Osteocyte (in vitro differentiated cells): ENCODE data around the gene NOTCH2NLA. TPM values are rescaled to one million over a fixed set of nuclear protein-coding genes. Genes with fewer than 3 reads are reported as not detected.
"Not testable (repeated sequence)": the region's sequence is repeated elsewhere in the genome, so short reads cannot be mapped to it uniquely, and the experiment has no call there.

Source experiments
- DNase-seq: peaks from one replicate; pipeline ENCODE4 v3.0.0; 2021; ENCODE audit warnings: mixed read lengths; ENCODE audit not compliant: unreplicated experiment; ENCODE audit errors: extremely low spot score
- H3K27ac Mint-ChIP-seq: one replicate; pipeline ENCODE4 v1.8.0; 2021; ENCODE audit warnings: mild to moderate bottlenecking, mixed read lengths; ENCODE audit not compliant: unreplicated experiment
- H3K27me3 Mint-ChIP-seq: one replicate; pipeline ENCODE4 v1.8.0; 2021; ENCODE audit warnings: mixed read lengths; ENCODE audit not compliant: unreplicated experiment
- H3K36me3 Mint-ChIP-seq: one replicate; pipeline ENCODE4 v1.8.0; 2021; ENCODE audit warnings: mixed read lengths; ENCODE audit not compliant: unreplicated experiment
- H3K4me1 Mint-ChIP-seq: one replicate; pipeline ENCODE4 v1.8.0; 2021; ENCODE audit warnings: mixed read lengths; ENCODE audit not compliant: unreplicated experiment
- H3K4me3 Mint-ChIP-seq: one replicate; pipeline ENCODE4 v1.8.0; 2021; ENCODE audit warnings: mild to moderate bottlenecking, moderate library complexity, mixed read lengths; ENCODE audit not compliant: unreplicated experiment
- H3K9me3 Mint-ChIP-seq: one replicate; pipeline ENCODE4 v1.8.0; 2021; ENCODE audit warnings: mixed read lengths; ENCODE audit not compliant: unreplicated experiment
- total RNA-seq: library from RNA; stranded (reverse); gene quantifications from 2 replicates; pipeline ENCODE4 v1.2.1, GENCODE V29; 2021

NOTCH2NLA gene
- total RNA-seq, 1 donor from 2014 or later, result 64.0 TPM

GRCh38 chr1:146254569-146255197 is 25.9 kb upstream of the NOTCH2NLA start:
- not testable (repeated sequence) for H3K9me3 Mint-ChIP-seq, H3K36me3 Mint-ChIP-seq, H3K27me3 Mint-ChIP-seq, H3K4me3 Mint-ChIP-seq, H3K27ac Mint-ChIP-seq, H3K4me1 Mint-ChIP-seq
- DNase-seq, result peak; percentile 17

GRCh38 chr1:146253249-146253855 is 24.5 kb upstream of the NOTCH2NLA start:
- not testable (repeated sequence) for H3K27ac Mint-ChIP-seq, H3K4me3 Mint-ChIP-seq, DNase-seq, H3K9me3 Mint-ChIP-seq, H3K36me3 Mint-ChIP-seq, H3K4me1 Mint-ChIP-seq, H3K27me3 Mint-ChIP-seq

GRCh38 chr1:146251523-146251922 is 22.7 kb upstream of the NOTCH2NLA start:
- not testable (repeated sequence) for H3K27me3 Mint-ChIP-seq, H3K4me1 Mint-ChIP-seq, H3K27ac Mint-ChIP-seq, H3K4me3 Mint-ChIP-seq, H3K9me3 Mint-ChIP-seq, DNase-seq, H3K36me3 Mint-ChIP-seq

- not testable (repeated sequence) for DNase-seq, H3K36me3 Mint-ChIP-seq, H3K27ac Mint-ChIP-seq, H3K4me1 Mint-ChIP-seq, H3K4me3 Mint-ChIP-seq, H3K27me3 Mint-ChIP-seq, H3K9me3 Mint-ChIP-seq
Observed at GRCh38 chr1:146248643-146249042, 19.8 kb upstream of the NOTCH2NLA start.

- not testable (repeated sequence) for H3K9me3 Mint-ChIP-seq, H3K27me3 Mint-ChIP-seq, H3K4me1 Mint-ChIP-seq, H3K36me3 Mint-ChIP-seq, H3K27ac Mint-ChIP-seq, H3K4me3 Mint-ChIP-seq, DNase-seq
Observed at GRCh38 chr1:146236626-146237025, 7.8 kb upstream of the NOTCH2NLA start.

- not testable (repeated sequence) for H3K4me3 Mint-ChIP-seq, DNase-seq, H3K27ac Mint-ChIP-seq, H3K9me3 Mint-ChIP-seq, H3K4me1 Mint-ChIP-seq, H3K36me3 Mint-ChIP-seq, H3K27me3 Mint-ChIP-seq
Observed at GRCh38 chr1:146236026-146236601, 7.3 kb upstream of the NOTCH2NLA start.

GRCh38 chr1:146228144-146228682 is 608 bp downstream of the NOTCH2NLA start:
- peak overlapping the region; percentile 73 for H3K4me3 Mint-ChIP-seq
- H3K27ac Mint-ChIP-seq, H3K9me3 Mint-ChIP-seq, H3K36me3 Mint-ChIP-seq, H3K27me3 Mint-ChIP-seq, H3K4me1 Mint-ChIP-seq: not testable (repeated sequence)
- DNase-seq, result peak; percentile 63

- H3K9me3 Mint-ChIP-seq, H3K4me1 Mint-ChIP-seq, H3K36me3 Mint-ChIP-seq, H3K27me3 Mint-ChIP-seq: not testable (repeated sequence)
- H3K4me3 Mint-ChIP-seq, result peak overlapping the region; percentile 56
- peak overlapping the region; percentile 91 for H3K27ac Mint-ChIP-seq
- peak; percentile 83 for DNase-seq
Observed at GRCh38 chr1:146174531-146174930, 54.3 kb downstream of the NOTCH2NLA start.

GRCh38 chr1:146167740-146168139 is 61.1 kb downstream of the NOTCH2NLA start:
- H3K27ac Mint-ChIP-seq, H3K9me3 Mint-ChIP-seq, H3K4me1 Mint-ChIP-seq, H3K4me3 Mint-ChIP-seq, H3K36me3 Mint-ChIP-seq, DNase-seq, H3K27me3 Mint-ChIP-seq: not testable (repeated sequence)

- not testable (repeated sequence) for H3K9me3 Mint-ChIP-seq, H3K27me3 Mint-ChIP-seq, H3K4me1 Mint-ChIP-seq, H3K27ac Mint-ChIP-seq, H3K4me3 Mint-ChIP-seq, H3K36me3 Mint-ChIP-seq, DNase-seq
Observed at GRCh38 chr1:146167273-146167672, 61.5 kb downstream of the NOTCH2NLA start.
